Activated CD8-positive, alpha-beta memory T cell treated with anti-CD3 and anti-CD28 coated beads for 4 hours (primary cell): ENCODE results near the gene NDUFS6.

Experiments
- DNase-seq, 2 donors: peaks; one replicate each; pipeline ENCODE4 v3.0.0-alpha.2; 2020; ENCODE audit warnings: low read depth in 2 of 2

The NDUFS6 gene

DNA sequence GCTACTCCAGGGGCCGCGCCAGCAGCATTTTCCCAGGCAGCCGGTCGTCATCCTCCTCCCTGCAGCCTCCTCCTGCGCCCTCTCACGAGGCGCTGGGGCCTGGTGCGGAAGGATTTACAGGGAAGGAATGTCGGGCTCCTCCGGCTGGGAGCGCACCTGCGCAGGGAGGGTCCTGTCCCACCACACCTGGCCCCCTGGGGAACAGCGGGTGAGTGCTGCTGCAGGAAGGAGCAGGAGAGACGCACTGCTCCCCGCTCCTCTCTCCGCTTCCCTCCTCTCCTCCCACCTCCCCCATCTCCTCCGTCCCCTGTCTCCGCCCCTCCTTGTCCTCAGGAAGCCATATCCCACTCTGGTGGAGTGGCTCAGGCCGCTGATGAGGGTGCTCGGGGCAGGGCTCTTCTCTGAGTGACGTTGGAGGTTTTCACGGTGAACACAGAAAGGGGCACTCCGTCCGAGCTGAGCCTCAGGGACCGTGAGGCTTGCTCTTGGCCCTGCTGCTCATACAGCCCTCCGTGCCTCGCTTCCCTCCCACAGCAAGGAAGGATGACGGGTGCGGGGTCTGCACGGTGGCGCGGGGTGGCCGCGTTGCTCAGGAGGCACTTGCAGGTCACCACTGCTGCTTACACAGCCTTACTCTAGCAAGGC is 50.2 kb downstream of the NDUFS6 start:
- DNase-seq: no peak

- no peak for DNase-seq
Measured at GRCh38 chr5:1852324-1852947, 51.2 kb downstream of the NDUFS6 start.

- no peak for DNase-seq
Measured at GRCh38 chr5:1853531-1853930, 52.3 kb downstream of the NDUFS6 start.

DNA sequence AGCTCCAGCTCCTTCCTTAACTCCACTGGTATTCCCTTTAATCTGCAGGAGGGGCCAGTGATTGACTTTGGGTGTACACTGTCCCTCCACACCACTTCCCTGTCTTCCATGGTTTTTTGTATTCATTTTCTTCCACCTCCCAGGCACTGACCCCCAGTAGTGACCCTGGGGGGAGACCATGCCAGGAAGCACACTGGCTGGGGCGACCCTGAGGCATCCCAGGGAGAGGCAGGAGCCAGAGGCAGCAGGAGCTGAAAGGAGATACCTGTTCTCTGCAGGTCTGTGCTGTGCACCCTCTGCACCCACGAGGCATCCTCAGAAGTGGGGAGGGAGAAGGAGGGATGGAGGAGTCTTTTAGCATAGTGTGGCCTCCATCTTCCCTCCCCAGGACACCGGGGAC is 53.9 kb downstream of the NDUFS6 start:
- DNase-seq: no peak

DNA sequence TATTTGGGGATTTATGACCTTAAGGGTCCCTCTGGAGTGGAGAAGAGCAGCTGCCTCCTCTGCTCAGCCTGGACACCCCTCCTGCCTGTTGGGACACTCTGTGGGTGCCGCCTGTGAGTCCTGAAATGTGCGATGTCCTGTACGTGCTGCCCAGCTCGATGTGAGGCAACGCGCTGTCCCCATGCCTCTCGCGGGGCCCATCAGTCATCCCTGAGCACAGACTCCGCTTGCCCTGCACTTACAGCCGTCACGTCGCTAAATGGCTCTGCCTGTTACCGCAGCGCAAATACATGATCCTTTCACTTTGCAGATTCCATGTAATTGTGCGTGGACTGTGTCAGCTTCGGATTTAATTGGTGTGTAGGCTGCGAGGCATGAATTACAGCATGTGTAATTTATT is 54.4 kb downstream of the NDUFS6 start:
- DNase-seq: no peak

- no peak for DNase-seq
Measured at GRCh38 chr5:1856596-1857255, 55.5 kb downstream of the NDUFS6 start.

DNA sequence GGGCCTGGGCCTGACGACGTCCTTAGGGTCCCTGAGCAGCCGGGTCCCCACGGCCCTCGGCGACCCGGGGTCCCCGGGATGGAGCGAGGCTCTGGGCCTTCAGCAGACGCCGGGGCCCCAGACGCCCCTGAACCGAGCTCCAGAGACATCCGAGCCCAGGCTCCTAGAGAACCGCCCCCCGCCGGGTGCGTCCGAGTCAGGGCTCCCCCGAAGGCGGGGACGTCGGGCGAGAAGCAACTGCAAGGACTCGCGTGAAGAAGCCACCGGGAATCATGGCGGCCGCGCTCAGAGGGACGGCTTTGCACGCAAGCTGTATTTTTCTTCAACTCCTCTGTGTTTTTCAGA is 56.0 kb downstream of the NDUFS6 start:
- no peak for DNase-seq

DNA sequence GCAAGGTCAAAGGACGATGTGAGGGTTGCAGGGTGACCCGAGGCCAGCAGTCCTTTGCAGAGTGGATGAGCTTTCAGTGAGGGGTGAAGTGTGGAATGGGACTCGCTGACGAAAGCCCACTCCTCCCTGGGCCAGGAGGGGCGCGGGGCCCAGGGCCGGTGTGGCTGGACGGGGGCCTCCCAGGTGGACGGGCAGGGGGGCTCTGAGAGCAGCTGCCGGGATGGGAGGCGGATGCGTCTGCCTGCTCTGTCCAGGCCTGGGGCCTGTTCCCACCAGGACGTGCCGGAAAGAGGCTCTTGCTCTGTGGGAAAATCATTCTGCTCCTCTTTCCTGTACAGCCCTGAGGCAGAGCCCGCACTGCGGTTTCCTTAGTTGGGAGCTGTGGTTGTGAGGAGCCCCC is 57.2 kb downstream of the NDUFS6 start:
- no peak for DNase-seq

- DNase-seq: no peak
Measured at GRCh38 chr5:1859099-1859498, 57.9 kb downstream of the NDUFS6 start.

- no peak for DNase-seq
Measured at GRCh38 chr5:1860021-1860610, 58.9 kb downstream of the NDUFS6 start.

DNA sequence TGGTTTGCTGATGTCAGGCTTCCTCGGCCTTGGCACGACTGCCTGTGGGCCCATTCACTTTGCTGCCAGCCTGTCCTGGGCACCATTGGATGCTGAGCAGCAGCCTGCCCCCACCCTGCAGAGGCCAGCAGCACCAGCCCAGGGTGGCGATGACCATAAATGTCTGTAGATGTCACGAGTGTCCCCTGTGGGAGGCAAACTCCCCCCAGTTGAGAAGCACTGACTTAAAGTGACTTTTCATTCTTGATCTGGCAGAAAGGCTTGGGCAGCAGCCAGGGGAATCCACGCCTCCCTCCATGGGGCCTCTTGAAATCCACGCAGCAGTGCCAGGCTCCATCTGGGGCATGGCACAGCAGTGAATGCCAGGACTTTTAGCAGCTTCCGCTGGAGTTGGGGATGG is 59.7 kb downstream of the NDUFS6 start:
- DNase-seq: no peak

GRCh38 chr5:1864896-1865440 is 63.8 kb downstream of the NDUFS6 start:
- no peak for DNase-seq

- DNase-seq: no peak
Measured at GRCh38 chr5:1865486-1865885, 64.3 kb downstream of the NDUFS6 start.
